ENCODE results near the gene TINAG.

Gene TINAG

GRCh38 chr6:54301770-54302169, 6.5 kb upstream of the TINAG start (continued):
- TF ChIP-seq BCL11A (tag by site-specific recombination; IDR thresholded peaks at IDR 0.05; ENCODE audit: low read depth) (no peak), REST (tag by site-specific recombination; IDR thresholded peaks at IDR 0.05) (no peak)

- no peak for TF ChIP-seq ZNF677 (tag by site-specific recombination; IDR thresholded peaks at IDR 0.05)
- TF ChIP-seq ZBTB7A (tag by site-specific recombination; IDR thresholded peaks at IDR 0.05; ENCODE audit: low read depth) = no peak
- no peak for TF ChIP-seq RBAK (tag by site-specific recombination; IDR thresholded peaks at IDR 0.05)
- TF ChIP-seq ZNF558 (tag by site-specific recombination; IDR thresholded peaks at IDR 0.05) = no peak
- no peak for TF ChIP-seq ZXDB (tag by site-specific recombination; IDR thresholded peaks at IDR 0.05)
- no peak for TF ChIP-seq BCL11B (tag by site-specific recombination; IDR thresholded peaks at IDR 0.05; ENCODE audit: low read depth)
- no peak for TF ChIP-seq ZNF274 (IDR thresholded peaks at IDR 0.05; ENCODE audit: low read length)
- no peak for TF ChIP-seq ZNF274 (tag by site-specific recombination; IDR thresholded peaks at IDR 0.05; ENCODE audit: borderline replicate concordance)
- TF ChIP-seq ZBTB10 (tag by site-specific recombination; IDR thresholded peaks at IDR 0.05) = no peak
- no peak for TF ChIP-seq AEBP2 (tag by site-specific recombination; IDR thresholded peaks at IDR 0.05; ENCODE audit: borderline replicate concordance)
- no peak for TF ChIP-seq ZNF449 (tag by site-specific recombination; IDR thresholded peaks at IDR 0.05)
- no peak for TF ChIP-seq BCL11A (tag by site-specific recombination; IDR thresholded peaks at IDR 0.05; ENCODE audit: low read depth)
- TF ChIP-seq ZBTB8A (tag by site-specific recombination; IDR thresholded peaks at IDR 0.05) = no peak
- no peak for TF ChIP-seq ZNF530 (tag by site-specific recombination; IDR thresholded peaks at IDR 0.05; ENCODE audit: low read depth)
- TF ChIP-seq ZNF26 (tag by site-specific recombination; IDR thresholded peaks at IDR 0.05) = no peak
- TF ChIP-seq ZNF645 (tag by site-specific recombination; IDR thresholded peaks at IDR 0.05) = no peak
- H3K27ac ChIP-seq (ENCODE audit: extremely low read depth, low read depth, low read length) = no peak overlapping the region
- H3K36me3 ChIP-seq (ENCODE audit: control insufficient read depth in 2 of 2, insufficient read depth in 1 of 2, low read length in 2 of 2) = no peaks in the 10 kb centered on the region
- H3K4me3 ChIP-seq (ENCODE audit: low read depth, low read length) = no peak overlapping the region
- no peaks in the 10 kb centered on the region for H3K9me3 ChIP-seq (ENCODE audit: control insufficient read depth, insufficient read depth, low read depth, low read length)
- ChIA-PET CTCF (no interaction called here), POLR2A (interaction anchor here (0.7 kb wide), 1 partner anchor 78 kb away, joined by 3 read pairs; no protein-coding TSS in a partner anchor)
- H3K4me1 ChIP-seq (ENCODE audit: control insufficient read depth, insufficient read depth, low read length) = no peaks in the 10 kb centered on the region
Measured at GRCh38 chr6:54307439-54307910, 766 bp upstream of the TINAG start.

Data from HEK293 (cell line).